DND-41 (cell line): ENCODE measurements around the gene BICDL1.

Experiments
- ATAC-seq: fragments of 200-7000 bp; cut with Tn5 transposase; 3 replicates; pipeline ENCODE4 v1.9.1; 2021; ENCODE audit warnings: low read depth; ENCODE audit not compliant: insufficient read depth
- DNase-seq: peaks from one replicate; pipeline ENCODE4 v3.0.0-alpha.2; 2020
- H2AFZ ChIP-seq: 2 replicates; pipeline ENCODE4 v1.6.0; 2012; ENCODE audit warnings: low read depth, low read length
- H3K27ac ChIP-seq: 2 replicates; pipeline ENCODE4 v1.5.1; 2012; ENCODE audit warnings: low read length, inconsistent platforms
- H3K27me3 ChIP-seq: fragments of 200-600 bp; sonication (generic); 2 replicates; pipeline ENCODE4 v1.6.0; 2012; ENCODE audit warnings: low read length, mild to moderate bottlenecking, inconsistent platforms; ENCODE audit not compliant: insufficient read depth, poor library complexity
- H3K36me3 ChIP-seq: 2 replicates; pipeline ENCODE4 v1.5.1; 2012; ENCODE audit warnings: low read length, inconsistent platforms; ENCODE audit not compliant: insufficient read depth
- H3K4me1 ChIP-seq: 2 replicates; pipeline ENCODE4 v1.5.1; 2012; ENCODE audit warnings: mild to moderate bottlenecking, low read length; ENCODE audit not compliant: insufficient read depth
- H3K4me2 ChIP-seq: 2 replicates; pipeline ENCODE4 v1.6.0; 2012; ENCODE audit warnings: mild to moderate bottlenecking, moderate library complexity, low read length, inconsistent platforms; ENCODE audit not compliant: insufficient read depth
- H3K4me3 ChIP-seq, 2 experiments: fragments of 200-600 bp in 1 of 2; shearing (Covaris generic) in 1 of 2; 2 replicates each; pipeline ENCODE4 v1.5.1; 2012 to 2016; ENCODE audit warnings: inconsistent platforms in 2 of 2, low read length in 2 of 2, mild to moderate bottlenecking in 2 of 2, low read depth in 1 of 2, moderate library complexity in 1 of 2
- H3K79me2 ChIP-seq: 2 replicates; pipeline ENCODE4 v1.6.0; 2012; ENCODE audit warnings: low read length, inconsistent platforms; ENCODE audit not compliant: insufficient read depth
- H3K9ac ChIP-seq: 2 replicates; pipeline ENCODE4 v1.6.0; 2012; ENCODE audit warnings: low read depth, mild to moderate bottlenecking, inconsistent platforms, low read length, moderate library complexity
- H3K9me3 ChIP-seq: 2 replicates; pipeline ENCODE4 v1.5.1; 2012; ENCODE audit warnings: low read length, moderate library complexity, mild to moderate bottlenecking, inconsistent platforms; ENCODE audit not compliant: insufficient read depth, severe bottlenecking
- H4K20me1 ChIP-seq: 2 replicates; pipeline ENCODE4 v1.6.0; 2012; ENCODE audit warnings: low read length; ENCODE audit not compliant: insufficient read depth
- CTCF ChIP-seq: IDR thresholded peaks from 2 replicates; pipeline ENCODE4 v1.5.1; 2012; ENCODE audit warnings: borderline replicate concordance, low read length, moderate library complexity, mild to moderate bottlenecking; ENCODE audit not compliant: poor library complexity, severe bottlenecking; ENCODE audit errors: extremely low read depth
- EZH2 ChIP-seq: IDR thresholded peaks from 3 replicates; pipeline ENCODE4 v1.6.1; 2012; ENCODE audit warnings: borderline replicate concordance, low read depth, mild to moderate bottlenecking, moderate library complexity, low read length, inconsistent platforms; ENCODE audit not compliant: severe bottlenecking

The BICDL1 gene

GRCh38 chr12:120132863-120133385 is 143.9 kb downstream of the BICDL1 start:
- Histone ChIP-seq H2AFZ (no peak overlapping the region), H3K27me3 (no peaks in the 10 kb centered on the region), H3K4me1 (no peaks in the 10 kb centered on the region), H3K36me3 (peaks cover 96% of the 10 kb centered on the region), H3K79me2 (no peaks in the 10 kb centered on the region), H3K27ac (no peak overlapping the region), H3K4me3 (no peak overlapping the region), H4K20me1 (peaks cover 8% of the 10 kb centered on the region; the same call in 1 of the 2 replicates), H3K4me2 (no peak overlapping the region), H3K9ac (no peak overlapping the region), H3K9me3 (no peaks in the 10 kb centered on the region)
- DNase-seq (no peak), ATAC-seq (no peak)
- TF ChIP-seq EZH2 = no peak
- TF ChIP-seq CTCF = no peak

GRCh38 chr12:120134307-120134980 is 145.4 kb downstream of the BICDL1 start:
- H3K9me3 ChIP-seq = no peaks in the 10 kb centered on the region
- no peak overlapping the region for H3K27ac ChIP-seq
- H3K79me2 ChIP-seq = no peaks in the 10 kb centered on the region
- no peaks in the 10 kb centered on the region for H3K27me3 ChIP-seq
- H3K4me1 ChIP-seq = no peaks in the 10 kb centered on the region
- TF ChIP-seq CTCF = no peak
- TF ChIP-seq EZH2 = no peak
- H3K36me3 ChIP-seq = peaks cover 95% of the 10 kb centered on the region
- H3K4me2 ChIP-seq = no peak overlapping the region
- H3K9ac ChIP-seq = no peak overlapping the region
- ATAC-seq (no peak), DNase-seq (no peak)
- H2AFZ ChIP-seq = no peak overlapping the region
- peaks cover 8% of the 10 kb centered on the region; the same call in 1 of the 2 replicates for H4K20me1 ChIP-seq
- H3K4me3 ChIP-seq = no peak overlapping the region

- no peak for DNase-seq
- Histone ChIP-seq H3K36me3 (peaks cover 95% of the 10 kb centered on the region), H2AFZ (no peak overlapping the region), H3K27ac (no peak overlapping the region), H3K4me3 (no peak overlapping the region), H3K27me3 (no peaks in the 10 kb centered on the region), H3K9ac (no peak overlapping the region), H3K79me2 (no peaks in the 10 kb centered on the region), H3K9me3 (no peaks in the 10 kb centered on the region), H3K4me2 (no peak overlapping the region), H3K4me1 (no peaks in the 10 kb centered on the region), H4K20me1 (peaks cover 10% of the 10 kb centered on the region)
- no peak for ATAC-seq
- no peak for TF ChIP-seq CTCF
- TF ChIP-seq EZH2 = no peak
Observed at GRCh38 chr12:120136093-120136770, 147.2 kb downstream of the BICDL1 start.
